ENCODE data around the gene SCN5A.

GRCh38 chr3:38564631-38565338 lies 84.7 kb downstream of the SCN5A start:
- TF ChIP-seq PATZ1 (CRISPR knock-in tag; IDR thresholded peaks at IDR 0.05; ENCODE audit: borderline replicate concordance) (no peak), OSR1 (CRISPR knock-in tag; IDR thresholded peaks at IDR 0.05) (no peak), ZFP3 (CRISPR knock-in tag; IDR thresholded peaks at IDR 0.05) (no peak), ZNF70 (CRISPR knock-in tag; IDR thresholded peaks at IDR 0.05) (no peak), SNAI2 (CRISPR knock-in tag; IDR thresholded peaks at IDR 0.05) (no peak), TCF4 (CRISPR knock-in tag; IDR thresholded peaks at IDR 0.05; ENCODE audit: borderline replicate concordance) (no peak), CSRNP3 (CRISPR knock-in tag; IDR thresholded peaks at IDR 0.05) (no peak), TSHZ2 (CRISPR knock-in tag; IDR thresholded peaks at IDR 0.05) (no peak), POU6F1 (CRISPR knock-in tag; IDR thresholded peaks at IDR 0.05; ENCODE audit: borderline replicate concordance, low read depth) (no peak), PPARA (CRISPR knock-in tag; IDR thresholded peaks at IDR 0.05; ENCODE audit: borderline replicate concordance) (no peak)

Measured in SK-N-SH treated with all-trans-retinoic acid at 6 μM for 48 hours (cell line).